A549 (cell line): Measurements from ENCODE around the gene RGL1.

Source experiments
- CBX2 ChIP-seq: fragments of 200-600 bp; sonication (generic); IDR thresholded peaks from 2 replicates; pipeline ENCODE4 v1.6.1; 2016; ENCODE audit warnings: low read depth, mild to moderate bottlenecking, borderline replicate concordance
- CEBPB ChIP-seq, 2 experiments: fragments of >200 bp in 1 of 2; sonication (Bioruptor Twin) in 1 of 2; formaldehyde crosslinking in 1 of 2; IDR thresholded peaks; 2 replicates each; pipeline ENCODE4 v1.6.1; 2012 to 2016
- CHD2 ChIP-seq: fragments of 150-350 bp; IDR thresholded peaks from 2 replicates; pipeline ENCODE4 v1.6.1; 2014; ENCODE audit warnings: low read length; ENCODE audit not compliant: partially characterized antibody
- CTCF ChIP-seq: fragments of >200 bp; sonication (Bioruptor Twin); formaldehyde crosslinking; IDR thresholded peaks from 3 replicates; pipeline ENCODE4 v1.5.1; 2016
- POLR2A ChIP-seq: IDR thresholded peaks from 2 replicates; pipeline ENCODE4 v1.6.1; 2012; ENCODE audit warnings: mild to moderate bottlenecking, low read length
- REST ChIP-seq: fragments of 200-600 bp; sonication (generic); IDR thresholded peaks from 2 replicates; pipeline ENCODE4 v1.6.1; 2016; ENCODE audit warnings: antibody characterized with exemption, mild to moderate bottlenecking, moderate library complexity
- RFX5 ChIP-seq: fragments of 450-650 bp; IDR thresholded peaks from 2 replicates; pipeline ENCODE4 v1.7.1; 2014; ENCODE audit warnings: antibody characterized with exemption, mild to moderate bottlenecking, moderate library complexity
- RNF2 ChIP-seq: fragments of 200-600 bp; sonication (generic); IDR thresholded peaks from 2 replicates; pipeline ENCODE4 v1.6.1; 2016; ENCODE audit warnings: low read depth, mild to moderate bottlenecking, antibody characterized with exemption, moderate library complexity, borderline replicate concordance
- ZC3H11A ChIP-seq: fragments of 450-650 bp; IDR thresholded peaks from 2 replicates; pipeline ENCODE4 v1.6.1; 2014; ENCODE audit warnings: antibody characterized with exemption, mild to moderate bottlenecking

- no peak for TF ChIP-seq POLR2A
- no peak for TF ChIP-seq CTCF
- TF ChIP-seq REST: no peak
- TF ChIP-seq CBX2: no peak
- no peak for TF ChIP-seq CHD2
- TF ChIP-seq CEBPB (IDR thresholded peaks at IDR 0.05): no peak
- no peak for TF ChIP-seq RFX5
- no peak for TF ChIP-seq RNF2
- no peak for TF ChIP-seq ZC3H11A
Measured at GRCh38 chr1:183869664-183870063, 64.7 kb downstream of the RGL1 start.
